HT-29 (cell line): ENCODE data around the gene GPA33. TPM values are rescaled to one million over a fixed set of nuclear protein-coding genes. Genes with fewer than 3 reads are reported as not detected.
A peak's percentile ranks its signal among the peaks of the same experiment; 100 is the strongest.

Experiments used
- small RNA-seq: library from RNA; depleted of rRNA; stranded (forward); fragments of <200 nt; gene quantifications from one replicate; pipeline ENCODE3, GENCODE V24; 2014
- total RNA-seq: library from RNA; depleted of rRNA; stranded (reverse); fragments of >200 nt; shearing (Covaris generic); gene quantifications from 2 replicates; pipeline ENCODE4 v1.2.3, GENCODE V29; 2014; rRNA removed

The GPA33 gene
- total RNA-seq, 1 experiment from 2014 or later = 3.1 TPM

Small RNAs within 50 kb of the gene (small RNA-seq; reads per million reads assigned to genes)
- gene RNA5SP65 = 1.3 reads per million, percentile 48 among the genes with 10 or more reads in this experiment

Other genes starting within 250 kb of the GPA33 start
- 5.7 and 7.2 TPM in 2 replicates for gene TADA1, start 214.1 kb downstream of the GPA33 start, total RNA-seq
- 0.05 and 0.48 TPM in 2 replicates for gene ILDR2, start 114.8 kb downstream of the GPA33 start, total RNA-seq
- not detected in 2 replicates for gene MAEL, start 101.1 kb downstream of the GPA33 start, total RNA-seq
- not detected in 2 replicates for gene STYXL2, start 3.7 kb upstream of the GPA33 start, total RNA-seq
- 5.9 and 9.0 TPM in 2 replicates for gene POU2F1, start 130.5 kb upstream of the GPA33 start, total RNA-seq